ENCODE measurements around the gene SPTBN4.
A peak's percentile ranks its signal among the peaks of the same experiment; 100 is the strongest.
"Not testable (repeated sequence)": the region's sequence is repeated elsewhere in the genome, so short reads cannot be mapped to it uniquely, and the experiment has no call there.

Gene SPTBN4

GRCh38 chr19:40442328-40443130, 24.3 kb upstream of the SPTBN4 start:
- DNase-seq = no peak

GRCh38 chr19:40443131-40443999, 23.4 kb upstream of the SPTBN4 start:
- DNase-seq = peak; percentile 96

- DNase-seq = peak; percentile 99
These were observed 22.6 kb upstream of the SPTBN4 start, which contains the start of gene SERTAD3 for GRCh38 chr19:40444000-40444824. Gene SERTAD3, minus strand, starts transcription at chr19:40444335. Its CDS starts 2,255 bp downstream, at chr19:40442080.

- DNase-seq = no peak
These were observed 21.9 kb upstream of the SPTBN4 start for GRCh38 chr19:40444825-40445312.

GRCh38 chr19:40445780-40446262, 21.0 kb upstream of the SPTBN4 start:
- no peak for DNase-seq

- DNase-seq = no peak
These were observed 20.5 kb upstream of the SPTBN4 start for GRCh38 chr19:40446263-40446784.

GRCh38 chr19:40449506-40449905, 17.3 kb upstream of the SPTBN4 start:
- DNase-seq = no peak

GRCh38 chr19:40450664-40451063, 16.1 kb upstream of the SPTBN4 start:
- DNase-seq = no peak

GRCh38 chr19:40452016-40452415, 14.8 kb upstream of the SPTBN4 start:
- no peak for DNase-seq

- DNase-seq = no peak
These were observed 13.6 kb upstream of the SPTBN4 start for GRCh38 chr19:40453151-40453735.

GRCh38 chr19:40453943-40454342, 12.9 kb upstream of the SPTBN4 start:
- DNase-seq = not testable (repeated sequence)

- DNase-seq = no peak
These were observed 9.8 kb upstream of the SPTBN4 start for GRCh38 chr19:40457048-40457447.

- DNase-seq = no peak
These were observed 8.7 kb upstream of the SPTBN4 start for GRCh38 chr19:40457953-40458596.

GRCh38 chr19:40458597-40458974, 8.2 kb upstream of the SPTBN4 start:
- no peak for DNase-seq

GRCh38 chr19:40460185-40460584, 6.6 kb upstream of the SPTBN4 start:
- no peak for DNase-seq

- DNase-seq = no peak
These were observed 5.1 kb upstream of the SPTBN4 start for GRCh38 chr19:40461669-40462221.

GRCh38 chr19:40463587-40464037, 3.2 kb upstream of the SPTBN4 start:
- DNase-seq = not testable (repeated sequence)

GRCh38 chr19:40464059-40465024, 2.5 kb upstream of the SPTBN4 start:
- peak; percentile 68 for DNase-seq

- no peak for DNase-seq
These were observed 1.7 kb upstream of the SPTBN4 start for GRCh38 chr19:40465025-40465556.
